Astrocyte of the hippocampus (primary cell): ENCODE data around the gene POU6F2.

Experiments
- DNase-seq: peaks from one replicate; pipeline ENCODE4 v3.0.0; 2011; ENCODE audit warnings: low read depth, low spot score

Gene POU6F2

GRCh38 chr7:39509436-39509835 is 531.7 kb downstream of the POU6F2 start:
- no peak for DNase-seq

GRCh38 chr7:39509912-39510311 is 532.2 kb downstream of the POU6F2 start:
- DNase-seq, result no peak

DNA sequence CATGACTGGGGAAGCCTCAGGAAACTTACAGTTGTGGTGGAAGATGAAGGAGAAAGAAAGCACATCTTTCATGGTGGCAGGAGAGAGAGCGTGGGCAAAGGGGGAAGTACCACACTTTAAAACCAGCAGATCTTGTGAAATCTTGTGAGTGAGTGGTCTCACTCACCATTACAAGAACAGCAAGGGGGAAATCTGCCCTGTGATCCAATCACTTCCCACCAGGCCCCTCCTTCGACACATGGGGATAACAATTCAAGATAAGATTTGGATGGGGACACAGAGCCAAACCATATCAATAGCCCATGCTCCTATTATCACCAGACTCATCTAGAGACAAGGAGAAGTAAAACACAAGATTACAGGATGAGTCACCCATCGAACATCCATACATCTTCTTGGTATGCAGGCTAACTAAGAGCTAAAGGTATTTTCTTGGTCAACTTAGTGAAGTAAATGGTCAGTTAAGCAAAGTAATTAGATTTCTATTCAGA is 533.2 kb downstream of the POU6F2 start:
- DNase-seq, result peak; percentile 50

GRCh38 chr7:39515534-39516228 is 538.0 kb downstream of the POU6F2 start:
- no peak for DNase-seq

DNA sequence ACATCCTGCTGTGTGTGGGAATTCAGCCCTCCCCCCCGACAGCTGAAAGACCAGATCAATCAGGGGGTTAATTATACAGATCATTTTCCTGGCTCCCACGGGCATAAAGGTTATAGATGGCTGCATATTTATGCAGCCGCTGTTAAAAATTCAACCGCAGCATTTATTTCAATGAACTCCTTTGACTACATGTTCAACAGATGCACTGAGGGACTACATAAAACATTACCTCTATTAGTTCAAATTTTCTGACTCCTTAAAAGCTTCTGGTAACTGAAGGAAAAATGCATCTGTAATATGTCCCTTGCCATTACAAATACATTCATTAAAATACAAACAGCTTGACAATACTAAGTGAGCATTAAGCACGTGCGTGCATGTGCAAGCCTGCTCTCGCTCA is 538.8 kb downstream of the POU6F2 start:
- DNase-seq, result no peak

GRCh38 chr7:39517240-39517639 is 539.5 kb downstream of the POU6F2 start:
- no peak for DNase-seq
